Measurements from ENCODE around the gene IGSF22.
"Not testable (repeated sequence)": the region's sequence is repeated elsewhere in the genome, so short reads cannot be mapped to it uniquely, and the experiment has no call there.

DNA sequence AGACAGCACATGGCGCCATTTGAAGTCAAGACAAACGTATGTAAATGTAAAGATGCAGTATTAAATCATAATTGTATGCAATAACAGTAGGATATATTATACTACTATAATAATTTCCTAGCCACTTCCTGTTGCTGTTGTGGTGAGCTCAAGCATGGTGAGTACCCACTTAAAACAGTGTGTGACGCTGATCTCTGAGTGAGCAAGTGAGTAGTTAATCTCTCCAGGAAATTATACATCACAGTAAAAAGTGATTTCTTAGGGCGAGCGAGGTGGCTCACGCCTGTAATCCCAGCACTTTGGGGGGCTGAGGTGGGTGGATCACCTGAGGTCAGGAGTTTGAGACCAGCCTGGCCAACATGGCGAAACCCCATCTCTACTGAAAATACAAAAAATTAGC, 53.8 kb downstream of the IGSF22 start:
- TF ChIP-seq POLR2A (IDR thresholded peaks at IDR 0.05): not testable (repeated sequence)
- TF ChIP-seq, protein P1, sequence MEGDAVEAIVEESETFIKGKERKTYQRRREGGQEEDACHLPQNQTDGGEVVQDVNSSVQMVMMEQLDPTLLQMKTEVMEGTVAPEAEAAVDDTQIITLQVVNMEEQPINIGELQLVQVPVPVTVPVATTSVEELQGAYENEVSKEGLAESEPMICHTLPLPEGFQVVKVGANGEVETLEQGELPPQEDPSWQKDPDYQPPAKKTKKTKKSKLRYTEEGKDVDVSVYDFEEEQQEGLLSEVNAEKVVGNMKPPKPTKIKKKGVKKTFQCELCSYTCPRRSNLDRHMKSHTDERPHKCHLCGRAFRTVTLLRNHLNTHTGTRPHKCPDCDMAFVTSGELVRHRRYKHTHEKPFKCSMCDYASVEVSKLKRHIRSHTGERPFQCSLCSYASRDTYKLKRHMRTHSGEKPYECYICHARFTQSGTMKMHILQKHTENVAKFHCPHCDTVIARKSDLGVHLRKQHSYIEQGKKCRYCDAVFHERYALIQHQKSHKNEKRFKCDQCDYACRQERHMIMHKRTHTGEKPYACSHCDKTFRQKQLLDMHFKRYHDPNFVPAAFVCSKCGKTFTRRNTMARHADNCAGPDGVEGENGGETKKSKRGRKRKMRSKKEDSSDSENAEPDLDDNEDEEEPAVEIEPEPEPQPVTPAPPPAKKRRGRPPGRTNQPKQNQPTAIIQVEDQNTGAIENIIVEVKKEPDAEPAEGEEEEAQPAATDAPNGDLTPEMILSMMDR (IDR thresholded peaks at IDR 0.05): not testable (repeated sequence)

Data from ovary (tissue), 3 donors.